ENCODE measurements around the gene PP2D1. TPM values are rescaled to one million over a fixed set of nuclear protein-coding genes. Genes with fewer than 3 reads are reported as not detected.
A peak's percentile ranks its signal among the peaks of the same experiment; 100 is the strongest.

The PP2D1 gene
- total and polyA plus RNA-seq, 2 donors (not counting 3 experiments of a cell fraction or from before 2014, with no cell fraction given) = not detected

DNA sequence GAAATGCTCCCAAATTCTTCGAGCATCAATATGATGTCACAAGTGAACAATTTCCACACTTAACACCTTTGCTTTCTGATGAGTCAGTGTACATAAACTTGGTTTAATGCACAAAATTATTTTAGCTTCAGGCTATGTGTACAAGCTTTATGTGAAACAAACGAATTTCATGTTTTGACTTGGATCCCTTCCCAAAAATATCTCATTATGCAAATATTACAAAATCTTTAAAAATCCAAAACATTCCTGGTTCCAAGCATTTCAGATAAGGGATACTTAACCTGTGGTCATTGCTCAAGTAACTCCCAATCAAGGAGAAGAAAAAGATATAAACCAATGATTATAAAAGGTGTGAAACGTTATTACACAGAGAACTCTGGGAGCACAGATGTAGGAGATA, 40.0 kb downstream of the PP2D1 start:
- Histone ChIP-seq H3K4me1 (ENCODE audit: control insufficient read depth, extremely low read depth, insufficient read depth, low read length) (no peaks in the 10 kb centered on the region), H3K4me3 (replicated peaks in 1 of 3; ENCODE audit: insufficient read depth in 1 of 3, low read depth in 1 of 3, low read length in 3 of 3) (no peak overlapping the region), H3K9me3 (replicated peaks; ENCODE audit: control insufficient read depth, insufficient read depth, low read length) (no peaks in the 10 kb centered on the region), H3K9ac (replicated peaks; ENCODE audit: extremely low read depth, insufficient read depth, low read length) (no peak overlapping the region), H3K27ac (ENCODE audit: insufficient read depth, low read depth, low read length) (no peak overlapping the region), H3K79me2 (ENCODE audit: control insufficient read depth, insufficient read depth, low read length) (peaks cover 65% of the 10 kb centered on the region), H3K4me2 (ENCODE audit: insufficient read depth, low read length) (no peak overlapping the region), H3K36me3 (ENCODE audit: control insufficient read depth in 2 of 2, extremely low read depth in 1 of 2, insufficient read depth in 2 of 2, low read length in 2 of 2) (peaks cover 0 to 4% of the 10 kb centered on the region in 2 experiments), H3K9me1 (replicated peaks; ENCODE audit: control insufficient read depth, extremely low read depth, insufficient read depth, low read length) (no peaks in the 10 kb centered on the region), H2AFZ (ENCODE audit: low read depth, low read length) (no peak overlapping the region), H3K27me3 (ENCODE audit: control insufficient read depth in 2 of 2, insufficient read depth in 2 of 2, low read length in 2 of 2) (no peaks in the 10 kb centered on the region), H4K20me1 (replicated peaks; ENCODE audit: control insufficient read depth, extremely low read depth, insufficient read depth, low read length) (peaks cover 6% of the 10 kb centered on the region)
- DNase-seq (ENCODE audit: low read depth, low spot score) (no peak), FAIRE-seq (peak; percentile 62)
- intact Hi-C loops (cut with micrococcal nuclease) = no loop called here
- CTCF ChIA-PET = interaction anchor here (1.1 kb wide), 1 partner anchor 24 kb away, joined by 3 read pairs; no protein-coding TSS in a partner anchor
- dilution Hi-C loops (cut with MboI; ENCODE audit: extremely low pct_ligation_motif_present, low sequenced_read_pairs) = no loop called here
- BruUV-seq (replicated peaks) = no TSS peak
- POLR2A ChIA-PET = no interaction called here
- TF ChIP-seq, protein P1, sequence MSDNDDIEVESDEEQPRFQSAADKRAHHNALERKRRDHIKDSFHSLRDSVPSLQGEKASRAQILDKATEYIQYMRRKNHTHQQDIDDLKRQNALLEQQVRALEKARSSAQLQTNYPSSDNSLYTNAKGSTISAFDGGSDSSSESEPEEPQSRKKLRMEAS (IDR thresholded peaks at IDR 0.05; ENCODE audit: insufficient read depth, insufficient read length) = no peak
- TF ChIP-seq POLR2A (IDR thresholded peaks at IDR 0.05; ENCODE audit: low read depth, low read length) (no peak), POLR2AphosphoS5 (IDR thresholded peaks at IDR 0.05; ENCODE audit: insufficient read depth, low read depth, low read length) (no peak), FOS (IDR thresholded peaks at IDR 0.05; ENCODE audit: borderline replicate concordance, insufficient read depth, low read length) (no peak)

GRCh38 chr3:19970327-19970726, 41.7 kb downstream of the PP2D1 start:
- no peak overlapping the region for H3K9ac ChIP-seq (replicated peaks; ENCODE audit: extremely low read depth, insufficient read depth, low read length)
- H3K9me1 ChIP-seq (replicated peaks; ENCODE audit: control insufficient read depth, extremely low read depth, insufficient read depth, low read length) = no peaks in the 10 kb centered on the region
- no peak overlapping the region for H2AFZ ChIP-seq (ENCODE audit: low read depth, low read length)
- no peak overlapping the region for H3K4me3 ChIP-seq (replicated peaks in 1 of 3; ENCODE audit: insufficient read depth in 1 of 3, low read depth in 1 of 3, low read length in 3 of 3)
- TF ChIP-seq MYC (IDR thresholded peaks at IDR 0.05; ENCODE audit: low read depth, low read length) (no peak), JUN (IDR thresholded peaks at IDR 0.05; ENCODE audit: borderline replicate concordance, insufficient read depth, insufficient read length, low read depth) (no peak), EZH2 (IDR thresholded peaks at IDR 0.05; ENCODE audit: borderline replicate concordance, low read depth, low read length, severe bottlenecking) (no peak), GATA2 (IDR thresholded peaks at IDR 0.05; ENCODE audit: insufficient read depth, insufficient read length, low read depth, low read length) (no peak), POLR2AphosphoS5 (IDR thresholded peaks at IDR 0.05; ENCODE audit: insufficient read depth, low read depth, low read length) (no peak), POLR2A (IDR thresholded peaks at IDR 0.05; ENCODE audit: low read depth, low read length) (no peak), FOS (IDR thresholded peaks at IDR 0.05; ENCODE audit: borderline replicate concordance, insufficient read depth, low read length) (no peak)
- TF ChIP-seq, protein P1 (IDR thresholded peaks at IDR 0.05; ENCODE audit: insufficient read depth, insufficient read length) = no peak
- TF ChIP-seq, protein P2, sequence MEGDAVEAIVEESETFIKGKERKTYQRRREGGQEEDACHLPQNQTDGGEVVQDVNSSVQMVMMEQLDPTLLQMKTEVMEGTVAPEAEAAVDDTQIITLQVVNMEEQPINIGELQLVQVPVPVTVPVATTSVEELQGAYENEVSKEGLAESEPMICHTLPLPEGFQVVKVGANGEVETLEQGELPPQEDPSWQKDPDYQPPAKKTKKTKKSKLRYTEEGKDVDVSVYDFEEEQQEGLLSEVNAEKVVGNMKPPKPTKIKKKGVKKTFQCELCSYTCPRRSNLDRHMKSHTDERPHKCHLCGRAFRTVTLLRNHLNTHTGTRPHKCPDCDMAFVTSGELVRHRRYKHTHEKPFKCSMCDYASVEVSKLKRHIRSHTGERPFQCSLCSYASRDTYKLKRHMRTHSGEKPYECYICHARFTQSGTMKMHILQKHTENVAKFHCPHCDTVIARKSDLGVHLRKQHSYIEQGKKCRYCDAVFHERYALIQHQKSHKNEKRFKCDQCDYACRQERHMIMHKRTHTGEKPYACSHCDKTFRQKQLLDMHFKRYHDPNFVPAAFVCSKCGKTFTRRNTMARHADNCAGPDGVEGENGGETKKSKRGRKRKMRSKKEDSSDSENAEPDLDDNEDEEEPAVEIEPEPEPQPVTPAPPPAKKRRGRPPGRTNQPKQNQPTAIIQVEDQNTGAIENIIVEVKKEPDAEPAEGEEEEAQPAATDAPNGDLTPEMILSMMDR (IDR thresholded peaks at IDR 0.05; ENCODE audit: extremely low read depth in 1 of 2, insufficient read depth in 1 of 2, low read depth in 1 of 2, low read length in 2 of 2) = no peak
- CTCF ChIA-PET = interaction anchor here (1.1 kb wide), 1 partner anchor 84 kb away, joined by 3 read pairs; no protein-coding TSS in a partner anchor
- dilution Hi-C loops (cut with MboI; ENCODE audit: extremely low pct_ligation_motif_present, low sequenced_read_pairs) = no loop called here
- FAIRE-seq (no peak), DNase-seq (ENCODE audit: low read depth, low spot score) (no peak)
- H3K79me2 ChIP-seq (ENCODE audit: control insufficient read depth, insufficient read depth, low read length) = peaks cover 80% of the 10 kb centered on the region
- no peaks in the 10 kb centered on the region for H3K9me3 ChIP-seq (replicated peaks; ENCODE audit: control insufficient read depth, insufficient read depth, low read length)
- no peaks in the 10 kb centered on the region for H3K36me3 ChIP-seq (ENCODE audit: control insufficient read depth in 2 of 2, extremely low read depth in 1 of 2, insufficient read depth in 2 of 2, low read length in 2 of 2)
- no peak overlapping the region for H3K27ac ChIP-seq (ENCODE audit: insufficient read depth, low read depth, low read length)
- no peak overlapping the region for H3K4me2 ChIP-seq (ENCODE audit: insufficient read depth, low read length)
- POLR2A ChIA-PET = no interaction called here
- intact Hi-C loops (cut with micrococcal nuclease) = no loop called here
- peaks cover 6% of the 10 kb centered on the region for H4K20me1 ChIP-seq (replicated peaks; ENCODE audit: control insufficient read depth, extremely low read depth, insufficient read depth, low read length)
- BruUV-seq (replicated peaks) = no TSS peak
- H3K4me1 ChIP-seq (ENCODE audit: control insufficient read depth, extremely low read depth, insufficient read depth, low read length) = no peaks in the 10 kb centered on the region
- no peaks in the 10 kb centered on the region for H3K27me3 ChIP-seq (ENCODE audit: control insufficient read depth in 2 of 2, insufficient read depth in 2 of 2, low read length in 2 of 2)
